Testis (tissue), 3 donors: ENCODE data around the gene ARFGAP1. TPM values are rescaled to one million over a fixed set of nuclear protein-coding genes. Genes with fewer than 3 reads are reported as not detected.

Experiments
- DNase-seq: peaks from one replicate; pipeline ENCODE4 v3.0.0-alpha.2; 2019
- H3K27ac ChIP-seq, 2 donors: fragments of 200-600 bp; sonication (generic); one replicate each; pipeline ENCODE4 v1.5.1; 2019
- H3K27me3 ChIP-seq: fragments of 200-600 bp; sonication (generic); one replicate; pipeline ENCODE4 v1.5.1; 2019
- H3K36me3 ChIP-seq: fragments of 200-600 bp; sonication (generic); one replicate; pipeline ENCODE4 v1.5.1; 2017; ENCODE audit warnings: low read depth; ENCODE audit errors: missing control alignments
- H3K4me1 ChIP-seq: fragments of 200-600 bp; sonication (generic); one replicate; pipeline ENCODE4 v1.5.1; 2019
- H3K4me3 ChIP-seq, 2 donors: fragments of 200-600 bp; sonication (generic); one replicate each; pipeline ENCODE4 v1.5.1; 2017 to 2019
- H3K9me3 ChIP-seq: fragments of 200-600 bp; sonication (generic); one replicate; pipeline ENCODE4 v1.5.1; 2017
- POLR2A ChIP-seq: fragments of 450-650 bp; IDR thresholded peaks from one replicate; pipeline ENCODE4 v1.6.1; 2017; ENCODE audit warnings: antibody characterized with exemption, mild to moderate bottlenecking, moderate library complexity
- WGBS, 2 donors: methylation state at CpG; one replicate each; pipeline ENCODE4 v1.1.5; 2018; 5-methylcytosine and 5-hydroxymethylcytosine counted together
- intact Hi-C: fragments of 100-400 bp; cut with DNase I; formaldehyde crosslinking; loops from one replicate; pipeline ENCODE4 v1.15.1; 2023; ENCODE audit warnings: low total_unique reads
- polyA plus RNA-seq: library from polyadenylated mRNA; stranded (reverse); fragments of 350-450 nt; fragmentation: Illumina TruSeq; extraction: RNeasy Lipid Tissue Mini Kit (QIAGEN cat#74804); gene quantifications from one replicate; pipeline ENCODE4 v1.2.3, GENCODE V29; 2014; ENCODE audit warnings: low read depth, low replicate concordance; ENCODE audit not compliant: insufficient read depth
- total RNA-seq, 2 donors: library from RNA; depleted of rRNA; stranded (reverse); fragments of >200 nt; gene quantifications; one replicate each; pipeline ENCODE4 v1.2.3, GENCODE V29; 2016
- TF ChIP-seq, protein P1 (sequence below), 3 experiments: fragments of 450-650 bp in 2 of 3; fragments of 200-600 bp in 1 of 3; sonication (generic) in 1 of 3; IDR thresholded peaks; one replicate each; pipeline ENCODE4 v1.5.1; 2016 to 2019; ENCODE audit warnings: antibody characterized with exemption in 3 of 3, mild to moderate bottlenecking in 2 of 3, moderate library complexity in 1 of 3

Gene ARFGAP1
- total and polyA plus RNA-seq, 3 donors from 2014 or later = 97.0 to 126 (median 110) TPM

DNA sequence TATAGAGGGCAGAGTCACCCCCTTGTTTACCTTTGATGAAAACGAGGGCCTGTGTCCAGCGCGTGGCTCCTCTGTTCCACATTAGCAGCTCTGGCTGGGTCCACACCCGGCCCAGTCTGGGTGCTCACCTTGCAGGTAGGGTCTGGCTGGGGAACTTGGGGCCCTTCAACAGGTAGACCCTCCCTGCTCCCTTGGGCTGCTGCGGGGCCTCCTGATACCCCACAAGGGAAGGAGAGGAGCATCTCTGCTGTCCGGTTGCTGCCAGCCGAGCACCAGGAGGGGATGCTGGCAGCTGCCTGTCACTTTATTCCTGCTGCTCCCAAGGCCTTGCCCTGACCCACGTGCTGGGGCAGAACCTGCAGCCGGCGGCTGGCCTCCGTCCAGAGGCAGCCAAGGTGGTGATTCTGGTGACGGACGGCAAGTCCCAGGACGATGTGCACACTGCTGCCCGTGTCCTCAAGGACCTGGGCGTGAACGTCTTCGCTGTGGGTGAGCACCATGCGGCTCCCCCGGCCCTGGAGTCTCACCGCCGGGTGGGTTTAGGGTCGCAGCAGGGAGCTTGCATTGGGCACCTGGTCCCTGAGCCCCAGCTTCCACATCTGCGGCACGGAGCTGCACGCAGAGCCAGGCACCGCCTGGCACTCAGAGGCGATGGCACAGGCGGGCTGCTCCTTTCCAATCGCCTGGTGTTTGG lies 35.8 kb downstream of the ARFGAP1 start:
- H3K4me1 ChIP-seq = peaks cover 6% of the 10 kb centered on the region
- no peak for DNase-seq
- no peak overlapping the region for H3K27ac ChIP-seq
- intact Hi-C loops = loop anchor here (5.0 kb wide), 1 partner anchor 74 kb away; no protein-coding TSS in a partner anchor
- H3K4me3 ChIP-seq = no peak overlapping the region
- no peaks in the 10 kb centered on the region for H3K9me3 ChIP-seq
- TF ChIP-seq, protein P1, sequence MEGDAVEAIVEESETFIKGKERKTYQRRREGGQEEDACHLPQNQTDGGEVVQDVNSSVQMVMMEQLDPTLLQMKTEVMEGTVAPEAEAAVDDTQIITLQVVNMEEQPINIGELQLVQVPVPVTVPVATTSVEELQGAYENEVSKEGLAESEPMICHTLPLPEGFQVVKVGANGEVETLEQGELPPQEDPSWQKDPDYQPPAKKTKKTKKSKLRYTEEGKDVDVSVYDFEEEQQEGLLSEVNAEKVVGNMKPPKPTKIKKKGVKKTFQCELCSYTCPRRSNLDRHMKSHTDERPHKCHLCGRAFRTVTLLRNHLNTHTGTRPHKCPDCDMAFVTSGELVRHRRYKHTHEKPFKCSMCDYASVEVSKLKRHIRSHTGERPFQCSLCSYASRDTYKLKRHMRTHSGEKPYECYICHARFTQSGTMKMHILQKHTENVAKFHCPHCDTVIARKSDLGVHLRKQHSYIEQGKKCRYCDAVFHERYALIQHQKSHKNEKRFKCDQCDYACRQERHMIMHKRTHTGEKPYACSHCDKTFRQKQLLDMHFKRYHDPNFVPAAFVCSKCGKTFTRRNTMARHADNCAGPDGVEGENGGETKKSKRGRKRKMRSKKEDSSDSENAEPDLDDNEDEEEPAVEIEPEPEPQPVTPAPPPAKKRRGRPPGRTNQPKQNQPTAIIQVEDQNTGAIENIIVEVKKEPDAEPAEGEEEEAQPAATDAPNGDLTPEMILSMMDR (IDR thresholded peaks at IDR 0.05) = no peak
- no peak for TF ChIP-seq POLR2A
- 81% methylated on average over 8 to 29 of the region's 30 CpGs for WGBS, 2 donors
- H3K36me3 ChIP-seq = no peaks in the 10 kb centered on the region
- no peaks in the 10 kb centered on the region for H3K27me3 ChIP-seq

DNA sequence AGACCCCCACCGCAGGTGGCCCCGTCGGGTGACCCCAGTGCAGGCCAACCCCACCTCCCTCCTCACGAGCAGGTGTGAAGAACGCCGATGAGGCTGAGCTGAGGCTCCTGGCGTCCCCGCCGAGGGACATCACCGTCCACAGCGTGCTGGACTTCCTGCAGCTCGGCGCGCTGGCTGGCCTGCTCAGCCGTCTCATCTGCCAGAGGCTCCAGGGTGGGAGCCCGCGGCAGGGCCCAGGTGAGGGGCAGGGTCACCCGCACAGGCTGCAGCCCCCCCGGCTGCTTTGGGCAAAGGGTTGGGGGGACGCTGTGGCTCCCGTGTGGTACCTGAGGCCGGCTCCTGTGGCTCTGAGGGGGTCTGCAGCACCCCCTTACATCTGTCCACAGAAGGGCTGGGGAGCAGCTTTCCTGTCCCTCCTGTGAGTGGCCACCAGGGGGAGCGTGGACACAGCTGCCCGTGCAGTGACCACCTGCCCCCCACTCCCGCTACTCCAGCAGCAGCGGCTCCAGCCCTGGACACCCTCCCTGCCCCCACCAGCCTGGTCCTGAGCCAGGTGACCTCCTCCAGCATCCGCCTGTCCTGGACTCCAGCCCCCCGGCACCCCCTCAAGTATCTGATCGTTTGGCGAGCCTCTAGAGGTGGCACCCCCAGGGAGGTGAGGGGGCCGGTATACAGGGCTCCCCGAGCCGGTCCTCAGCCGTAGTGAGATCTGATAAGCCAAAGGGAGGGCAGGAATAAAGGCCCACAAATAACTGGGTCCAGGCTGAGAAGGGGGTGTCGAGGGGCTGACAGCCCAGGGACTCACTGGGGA lies 36.9 kb downstream of the ARFGAP1 start:
- Histone ChIP-seq H3K4me3 (no peak overlapping the region), H3K4me1 (peaks cover 6% of the 10 kb centered on the region), H3K9me3 (no peaks in the 10 kb centered on the region), H3K36me3 (no peaks in the 10 kb centered on the region), H3K27me3 (no peaks in the 10 kb centered on the region), H3K27ac (no peak overlapping the region)
- peak; percentile 54 for DNase-seq
- TF ChIP-seq POLR2A = no peak
- TF ChIP-seq, protein P1 (IDR thresholded peaks at IDR 0.05) = peak; percentile 69 to 91 (median 83)
- intact Hi-C loops = loop anchor here (5.0 kb wide), 1 partner anchor 73 kb away; no protein-coding TSS in a partner anchor
- 45 to 55% methylated on average over 12 to 35 of the region's 35 CpGs for WGBS, 2 donors

DNA sequence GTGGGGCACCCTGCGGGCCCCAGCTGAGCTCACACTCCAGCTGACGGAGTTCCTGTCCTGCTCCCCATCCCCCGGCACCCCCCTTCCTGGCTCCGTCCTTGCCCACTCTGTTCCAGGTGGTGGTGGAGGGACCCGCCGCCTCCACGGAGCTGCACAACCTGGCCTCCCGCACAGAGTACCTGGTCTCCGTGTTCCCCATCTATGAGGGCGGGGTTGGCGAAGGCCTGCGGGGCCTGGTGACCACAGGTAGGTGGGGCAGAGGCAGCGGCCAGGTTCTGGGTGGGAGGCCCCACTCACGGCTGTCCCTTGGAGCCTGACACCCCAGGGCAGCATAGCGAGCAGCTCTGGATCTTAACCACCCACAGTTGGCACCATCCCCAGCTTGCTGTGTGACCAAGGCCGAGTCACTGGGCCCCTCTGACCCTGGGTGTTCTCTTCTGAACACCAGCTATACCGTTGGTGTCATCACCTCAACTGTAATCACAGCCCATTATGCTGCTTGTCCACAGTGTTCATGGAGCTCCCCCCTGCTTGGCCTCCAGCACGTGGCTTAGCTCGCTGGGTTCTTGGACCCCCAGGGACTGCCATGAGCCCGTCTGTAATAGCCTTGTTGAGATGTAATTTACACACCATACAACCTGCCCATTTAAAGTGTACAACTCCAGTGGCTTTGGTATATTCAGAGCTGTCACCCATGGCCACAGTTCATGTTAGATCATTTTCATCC lies 37.8 kb downstream of the ARFGAP1 start:
- DNase-seq = no peak
- Histone ChIP-seq H3K27ac (no peak overlapping the region), H3K4me1 (peaks cover 11% of the 10 kb centered on the region), H3K36me3 (no peaks in the 10 kb centered on the region), H3K27me3 (no peaks in the 10 kb centered on the region), H3K9me3 (no peaks in the 10 kb centered on the region), H3K4me3 (no peak overlapping the region)
- intact Hi-C loops = no loop called here
- WGBS, 2 donors = 50 to 83% methylated on average over 4 to 20 of the region's 20 CpGs
- TF ChIP-seq, protein P1 (IDR thresholded peaks at IDR 0.05) = no peak
- no peak for TF ChIP-seq POLR2A

DNA sequence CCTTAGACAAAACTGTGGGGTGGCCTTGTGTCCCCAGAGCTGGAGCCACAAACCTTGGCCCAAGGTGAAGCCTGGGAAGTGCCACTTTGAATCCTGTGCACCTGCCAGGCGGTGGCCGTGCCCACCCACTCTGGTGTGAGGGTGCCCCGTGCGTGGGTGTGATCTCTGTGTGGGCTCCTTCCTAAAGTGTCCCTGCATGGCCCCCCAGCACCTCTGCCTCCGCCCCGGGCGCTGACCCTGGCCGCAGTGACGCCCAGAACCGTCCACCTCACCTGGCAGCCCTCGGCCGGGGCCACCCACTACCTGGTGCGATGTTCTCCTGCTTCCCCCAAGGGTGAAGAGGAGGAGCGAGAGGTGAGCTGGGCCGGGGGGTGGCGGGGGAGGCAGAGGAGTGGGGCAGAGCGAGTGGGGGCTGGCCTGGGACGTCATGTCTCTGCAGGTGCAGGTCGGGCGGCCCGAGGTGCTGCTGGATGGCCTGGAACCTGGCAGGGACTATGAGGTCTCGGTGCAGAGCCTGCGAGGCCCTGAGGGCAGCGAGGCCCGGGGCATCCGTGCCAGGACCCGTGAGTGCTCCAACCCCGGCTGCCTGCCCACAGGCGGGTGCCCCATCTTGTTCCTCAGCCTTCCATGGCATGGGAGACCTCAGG lies 38.7 kb downstream of the ARFGAP1 start:
- Histone ChIP-seq H3K4me1 (peaks cover 17% of the 10 kb centered on the region), H3K27me3 (no peaks in the 10 kb centered on the region), H3K36me3 (no peaks in the 10 kb centered on the region), H3K27ac (no peak overlapping the region), H3K4me3 (no peak overlapping the region), H3K9me3 (no peaks in the 10 kb centered on the region)
- DNase-seq = no peak
- intact Hi-C loops = no loop called here
- TF ChIP-seq, protein P1 (IDR thresholded peaks at IDR 0.05) = no peak
- TF ChIP-seq POLR2A = no peak
- WGBS, 2 donors = 90 to 96% methylated on average over 22 to 28 of the region's 29 CpGs
